ENCODE data around the gene ERCC1.

- TF ChIP-seq SMC3 (IDR thresholded peaks at IDR 0.05; ENCODE audit: low read depth, low read length) (no peak), MEF2A (IDR thresholded peaks at IDR 0.05; ENCODE audit: borderline replicate concordance, low read depth) (no peak), RAD21 (IDR thresholded peaks at IDR 0.05; ENCODE audit: low read length) (no peak), EZH2phosphoT487 (IDR thresholded peaks at IDR 0.05; ENCODE audit: borderline replicate concordance, low read depth) (no peak), CTCF (IDR thresholded peaks at IDR 0.05) (no peak), NRF1 (IDR thresholded peaks at IDR 0.05; ENCODE audit: low read depth, low read length) (no peak), ZBTB33 (IDR thresholded peaks at IDR 0.05; ENCODE audit: borderline replicate concordance, low read depth) (no peak), MXI1 (IDR thresholded peaks at IDR 0.05; ENCODE audit: low read depth, low read length) (no peak), POLR2AphosphoS5 (IDR thresholded peaks at IDR 0.05; ENCODE audit: low read depth, low read length) (no peak), TAF1 (IDR thresholded peaks at IDR 0.05; ENCODE audit: borderline replicate concordance, low read depth, low read length) (no peak), TEAD4 (IDR thresholded peaks at IDR 0.05; ENCODE audit: borderline replicate concordance, insufficient read depth) (no peak), CHD2 (IDR thresholded peaks at IDR 0.05; ENCODE audit: low read length, partially characterized antibody) (no peak), NFIC (IDR thresholded peaks at IDR 0.05; ENCODE audit: borderline replicate concordance) (no peak)
Observed at GRCh38 chr19:45462174-45462573, 38.5 kb upstream of the ERCC1 start.

All from SK-N-SH (cell line).